ENCODE measurements around the gene MAPK10.

Gene MAPK10

GRCh38 chr4:86130160-86130933 lies 229.5 kb downstream of the MAPK10 start:
- TF ChIP-seq CTCF (conservative IDR thresholded peaks at IDR 0.05; ENCODE audit: low read depth, low read length), result no peak
- H3K9ac ChIP-seq, result no peak overlapping the region
- H3K4me2 ChIP-seq, result no peak overlapping the region
- no peak overlapping the region for H3K4me3 ChIP-seq (IDR thresholded peaks at IDR 0.05; ENCODE audit: insufficient read depth, low read depth, low read length)
- H3K4me1 ChIP-seq (ENCODE audit: low read depth, poor library complexity, severe bottlenecking), result no peaks in the 10 kb centered on the region
- H3K36me3 ChIP-seq (ENCODE audit: insufficient read depth), result no peaks in the 10 kb centered on the region
- H3K27ac ChIP-seq, result no peak overlapping the region
- no peaks in the 10 kb centered on the region for H3K79me2 ChIP-seq (ENCODE audit: insufficient read depth, low read depth)
- H3K27me3 ChIP-seq (ENCODE audit: insufficient read depth, low read depth), result no peaks in the 10 kb centered on the region
- no peaks in the 10 kb centered on the region for H4K20me1 ChIP-seq (ENCODE audit: insufficient read depth)
- H2AFZ ChIP-seq (ENCODE audit: low read depth), result no peak overlapping the region

- no peak overlapping the region for H3K9ac ChIP-seq
- no peak overlapping the region for H2AFZ ChIP-seq (ENCODE audit: low read depth)
- no peak for TF ChIP-seq CTCF (conservative IDR thresholded peaks at IDR 0.05; ENCODE audit: low read depth, low read length)
- no peaks in the 10 kb centered on the region for H3K79me2 ChIP-seq (ENCODE audit: insufficient read depth, low read depth)
- no peaks in the 10 kb centered on the region for H3K4me1 ChIP-seq (ENCODE audit: low read depth, poor library complexity, severe bottlenecking)
- H3K36me3 ChIP-seq (ENCODE audit: insufficient read depth), result no peaks in the 10 kb centered on the region
- no peaks in the 10 kb centered on the region for H4K20me1 ChIP-seq (ENCODE audit: insufficient read depth)
- no peak overlapping the region for H3K4me2 ChIP-seq
- H3K4me3 ChIP-seq (IDR thresholded peaks at IDR 0.05; ENCODE audit: insufficient read depth, low read depth, low read length), result no peak overlapping the region
- no peak overlapping the region for H3K27ac ChIP-seq
- no peaks in the 10 kb centered on the region for H3K27me3 ChIP-seq (ENCODE audit: insufficient read depth, low read depth)
These were observed 230.3 kb downstream of the MAPK10 start for GRCh38 chr4:86129546-86129945.

- H3K79me2 ChIP-seq (ENCODE audit: insufficient read depth, low read depth), result no peaks in the 10 kb centered on the region
- no peaks in the 10 kb centered on the region for H3K27me3 ChIP-seq (ENCODE audit: insufficient read depth, low read depth)
- no peaks in the 10 kb centered on the region for H3K4me1 ChIP-seq (ENCODE audit: low read depth, poor library complexity, severe bottlenecking)
- no peak overlapping the region for H3K27ac ChIP-seq
- H3K4me3 ChIP-seq (IDR thresholded peaks at IDR 0.05; ENCODE audit: insufficient read depth, low read depth, low read length), result no peak overlapping the region
- TF ChIP-seq CTCF (conservative IDR thresholded peaks at IDR 0.05; ENCODE audit: low read depth, low read length), result no peak
- H2AFZ ChIP-seq (ENCODE audit: low read depth), result no peak overlapping the region
- no peaks in the 10 kb centered on the region for H3K36me3 ChIP-seq (ENCODE audit: insufficient read depth)
- H3K4me2 ChIP-seq, result no peak overlapping the region
- no peak overlapping the region for H3K9ac ChIP-seq
- H4K20me1 ChIP-seq (ENCODE audit: insufficient read depth), result no peaks in the 10 kb centered on the region
These were observed 237.4 kb downstream of the MAPK10 start for GRCh38 chr4:86122404-86122803.

DNA sequence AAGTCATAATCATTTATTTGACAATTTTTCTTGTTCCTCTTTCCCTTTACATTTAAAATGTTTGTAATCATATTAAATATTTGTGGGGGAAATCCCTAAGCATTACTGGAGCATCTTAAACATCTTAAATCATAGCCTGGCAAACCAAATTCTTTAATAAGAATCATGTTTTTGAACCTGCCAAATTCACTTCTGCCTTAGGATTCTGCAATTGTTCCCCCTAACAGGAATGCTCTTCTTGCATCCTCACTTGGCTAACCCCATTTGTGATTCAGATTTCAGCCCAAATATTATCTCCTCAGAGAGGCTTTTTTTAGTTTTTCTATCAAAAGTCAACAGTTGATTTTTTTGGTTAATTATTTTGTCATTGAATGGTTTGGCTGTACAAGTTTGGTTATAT lies 241.1 kb downstream of the MAPK10 start:
- no peak overlapping the region for H3K4me2 ChIP-seq
- H4K20me1 ChIP-seq (ENCODE audit: insufficient read depth), result no peaks in the 10 kb centered on the region
- no peaks in the 10 kb centered on the region for H3K36me3 ChIP-seq (ENCODE audit: insufficient read depth)
- H2AFZ ChIP-seq (ENCODE audit: low read depth), result no peak overlapping the region
- no peaks in the 10 kb centered on the region for H3K27me3 ChIP-seq (ENCODE audit: insufficient read depth, low read depth)
- no peak overlapping the region for H3K9ac ChIP-seq
- H3K79me2 ChIP-seq (ENCODE audit: insufficient read depth, low read depth), result no peaks in the 10 kb centered on the region
- no peak for TF ChIP-seq CTCF (conservative IDR thresholded peaks at IDR 0.05; ENCODE audit: low read depth, low read length)
- H3K4me3 ChIP-seq (IDR thresholded peaks at IDR 0.05; ENCODE audit: insufficient read depth, low read depth, low read length), result no peak overlapping the region
- H3K4me1 ChIP-seq (ENCODE audit: low read depth, poor library complexity, severe bottlenecking), result no peaks in the 10 kb centered on the region
- H3K27ac ChIP-seq, result no peak overlapping the region
